ENCODE results near the gene EAF1. TPM values are rescaled to one million over a fixed set of nuclear protein-coding genes. Genes with fewer than 3 reads are reported as not detected.
"Not testable (repeated sequence)": the region's sequence is repeated elsewhere in the genome, so short reads cannot be mapped to it uniquely, and the experiment has no call there.

EAF1 gene
- total and polyA plus RNA-seq, 2 of the 8 experiments (the other 6 are each of a cell fraction or from before 2014, with no cell fraction given) = 13.9 to 26.8 TPM

- H2BK120ac ChIP-seq (replicated peaks; ENCODE audit: low read depth, low read length); H3K36me3 ChIP-seq (ENCODE audit: control insufficient read depth in 2 of 4, insufficient read depth in 4 of 4, low read length in 3 of 4); H3K79me2 ChIP-seq (ENCODE audit: control insufficient read depth in 1 of 2, insufficient read depth in 2 of 2, low read length in 2 of 2); H4K91ac ChIP-seq (replicated peaks; ENCODE audit: insufficient read length, low read length); H3K4me3 ChIP-seq (ENCODE audit: extremely low read depth in 1 of 4, insufficient read depth in 2 of 4, low read depth in 3 of 4, low read length in 4 of 4); H3K9ac ChIP-seq (replicated peaks in 1 of 4; ENCODE audit: extremely low read depth in 1 of 4, low read depth in 3 of 4, low read length in 3 of 4); H3K27ac ChIP-seq (ENCODE audit: low read depth, low read length); H3K23ac ChIP-seq (ENCODE audit: insufficient read length); H2AK5ac ChIP-seq (ENCODE audit: low read depth, low read length); H2BK20ac ChIP-seq (ENCODE audit: low read length); H3K56ac ChIP-seq (replicated peaks; ENCODE audit: insufficient read length, low read depth, low read length); H2AFZ ChIP-seq (ENCODE audit: low read length); H3K79me1 ChIP-seq (ENCODE audit: low read depth, low read length); CTCF ChIA-PET (ENCODE audit: partially characterized antibody); POLR2A ChIA-PET (ENCODE audit: partially characterized antibody); H2BK12ac ChIP-seq (ENCODE audit: low read depth, low read length); H4K20me1 ChIP-seq (replicated peaks in 1 of 2; ENCODE audit: control insufficient read depth in 1 of 2, insufficient read depth in 2 of 2, low read length in 2 of 2); H2BK15ac ChIP-seq (ENCODE audit: low read length); H3K4me2 ChIP-seq (ENCODE audit: insufficient read depth in 1 of 2, low read depth in 2 of 2, low read length in 2 of 2); H4K5ac ChIP-seq (ENCODE audit: insufficient read length, low read depth, low read length); H3K9me3 ChIP-seq (ENCODE audit: insufficient read depth in 2 of 2, low read depth in 1 of 2, low read length in 1 of 2); H3K4ac ChIP-seq (replicated peaks; ENCODE audit: insufficient read length, low read depth, low read length); H2BK5ac ChIP-seq (ENCODE audit: low read depth, low read length); H3K27me3 ChIP-seq (replicated peaks in 1 of 4; ENCODE audit: control insufficient read depth in 3 of 4, extremely low read depth in 1 of 4, insufficient read depth in 3 of 4, low read length in 3 of 4); H3K18ac ChIP-seq (ENCODE audit: extremely low read depth, low read length); DNase-seq (ENCODE audit: low read depth in 1 of 2, low spot score in 2 of 2); H4K8ac ChIP-seq (ENCODE audit: extremely low read depth, insufficient read depth, low read length); H3K4me1 ChIP-seq (replicated peaks in 1 of 4; ENCODE audit: control insufficient read depth in 3 of 4, insufficient read depth in 4 of 4, low read length in 3 of 4); FAIRE-seq; H3K14ac ChIP-seq (ENCODE audit: insufficient read length); H3K23me2 ChIP-seq (ENCODE audit: low read depth, low read length): not testable (repeated sequence)
- WGBS, 2 experiments (ENCODE audit: extremely low coverage in 1 of 2, insufficient coverage in 1 of 2, insufficient read length in 1 of 2, insufficient replicate concordance in 2 of 2, low coverage in 1 of 2, low lambda C conversion rate in 2 of 2, missing lambda C conversion rate in 1 of 2) = 80% methylated on average over 10 of the region's 10 CpGs; no CpG with 5 or more reads in 1 of the 2 experiments
Observed at GRCh38 chr3:15456915-15457314, 29.5 kb downstream of the EAF1 start.

Data from H1 (cell line).